Frontal cortex (tissue), 1 donor: ENCODE data around the gene STRIT1. TPM values are rescaled to one million over a fixed set of nuclear protein-coding genes. Genes with fewer than 3 reads are reported as not detected.

Source experiments
- total RNA-seq: library from RNA; depleted of rRNA; stranded (reverse); fragments of >200 nt; gene quantifications from one replicate; pipeline ENCODE4 v1.2.3, GENCODE V29; 2014

STRIT1 gene
- total RNA-seq, 1 donor from 2014 or later: 0.82 TPM

Other genes starting within 250 kb of the STRIT1 start
- 4.1 TPM for gene MME, start 213.4 kb downstream of the STRIT1 start, total RNA-seq